ENCODE measurements around the gene HMX2.

- TF ChIP-seq POLR2AphosphoS5 (IDR thresholded peaks at IDR 0.05; ENCODE audit: low read depth, low read length) (no peak), EZH2phosphoT487 (IDR thresholded peaks at IDR 0.05; ENCODE audit: borderline replicate concordance) (no peak), MAX (IDR thresholded peaks at IDR 0.05) (no peak), RAD21 (IDR thresholded peaks at IDR 0.05; ENCODE audit: low read depth) (no peak), POLR2A (IDR thresholded peaks at IDR 0.05; ENCODE audit: borderline replicate concordance, extremely low read depth, insufficient read depth, insufficient read length) (no peak), ZNF274 (IDR thresholded peaks at IDR 0.05; ENCODE audit: low read depth, low read length) (no peak)
- TF ChIP-seq, protein P1, sequence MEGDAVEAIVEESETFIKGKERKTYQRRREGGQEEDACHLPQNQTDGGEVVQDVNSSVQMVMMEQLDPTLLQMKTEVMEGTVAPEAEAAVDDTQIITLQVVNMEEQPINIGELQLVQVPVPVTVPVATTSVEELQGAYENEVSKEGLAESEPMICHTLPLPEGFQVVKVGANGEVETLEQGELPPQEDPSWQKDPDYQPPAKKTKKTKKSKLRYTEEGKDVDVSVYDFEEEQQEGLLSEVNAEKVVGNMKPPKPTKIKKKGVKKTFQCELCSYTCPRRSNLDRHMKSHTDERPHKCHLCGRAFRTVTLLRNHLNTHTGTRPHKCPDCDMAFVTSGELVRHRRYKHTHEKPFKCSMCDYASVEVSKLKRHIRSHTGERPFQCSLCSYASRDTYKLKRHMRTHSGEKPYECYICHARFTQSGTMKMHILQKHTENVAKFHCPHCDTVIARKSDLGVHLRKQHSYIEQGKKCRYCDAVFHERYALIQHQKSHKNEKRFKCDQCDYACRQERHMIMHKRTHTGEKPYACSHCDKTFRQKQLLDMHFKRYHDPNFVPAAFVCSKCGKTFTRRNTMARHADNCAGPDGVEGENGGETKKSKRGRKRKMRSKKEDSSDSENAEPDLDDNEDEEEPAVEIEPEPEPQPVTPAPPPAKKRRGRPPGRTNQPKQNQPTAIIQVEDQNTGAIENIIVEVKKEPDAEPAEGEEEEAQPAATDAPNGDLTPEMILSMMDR (IDR thresholded peaks at IDR 0.05 in 2 of 3, conservative IDR thresholded peaks at IDR 0.05 in 1 of 3; ENCODE audit: borderline replicate concordance in 1 of 3, insufficient read depth in 1 of 3, low read depth in 2 of 3, low read length in 2 of 3): no peak
- TF ChIP-seq, protein P2, sequence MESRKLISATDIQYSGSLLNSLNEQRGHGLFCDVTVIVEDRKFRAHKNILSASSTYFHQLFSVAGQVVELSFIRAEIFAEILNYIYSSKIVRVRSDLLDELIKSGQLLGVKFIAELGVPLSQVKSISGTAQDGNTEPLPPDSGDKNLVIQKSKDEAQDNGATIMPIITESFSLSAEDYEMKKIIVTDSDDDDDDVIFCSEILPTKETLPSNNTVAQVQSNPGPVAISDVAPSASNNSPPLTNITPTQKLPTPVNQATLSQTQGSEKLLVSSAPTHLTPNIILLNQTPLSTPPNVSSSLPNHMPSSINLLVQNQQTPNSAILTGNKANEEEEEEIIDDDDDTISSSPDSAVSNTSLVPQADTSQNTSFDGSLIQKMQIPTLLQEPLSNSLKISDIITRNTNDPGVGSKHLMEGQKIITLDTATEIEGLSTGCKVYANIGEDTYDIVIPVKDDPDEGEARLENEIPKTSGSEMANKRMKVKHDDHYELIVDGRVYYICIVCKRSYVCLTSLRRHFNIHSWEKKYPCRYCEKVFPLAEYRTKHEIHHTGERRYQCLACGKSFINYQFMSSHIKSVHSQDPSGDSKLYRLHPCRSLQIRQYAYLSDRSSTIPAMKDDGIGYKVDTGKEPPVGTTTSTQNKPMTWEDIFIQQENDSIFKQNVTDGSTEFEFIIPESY (IDR thresholded peaks at IDR 0.05; ENCODE audit: extremely low read depth, insufficient replicate concordance, low read length): no peak
Observed at GRCh38 chr10:123156078-123156477, 8.1 kb downstream of the HMX2 start.
